ENCODE results near the gene NUMBL.
"Not testable (repeated sequence)": the region's sequence is repeated elsewhere in the genome, so short reads cannot be mapped to it uniquely, and the experiment has no call there.

NUMBL gene

DNA sequence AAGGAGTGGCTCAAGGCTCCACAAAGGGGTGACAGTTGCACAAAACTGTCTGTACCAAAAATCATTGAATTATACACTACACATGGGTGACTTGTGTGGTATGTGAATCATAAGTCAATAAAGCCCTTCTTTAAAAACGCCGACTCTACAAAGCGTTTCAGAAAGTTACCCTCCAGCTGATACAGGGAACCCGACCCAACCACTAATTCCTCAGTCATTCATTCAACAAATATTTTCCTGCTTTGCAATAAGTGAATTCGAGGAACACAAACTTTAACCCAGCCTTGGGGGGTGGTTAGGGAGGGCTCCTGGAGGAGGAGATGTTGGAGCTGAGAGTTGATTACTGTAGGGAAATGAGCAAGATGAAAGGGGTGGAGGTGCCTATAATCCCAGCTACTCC, 57.2 kb downstream of the NUMBL start:
- FAIRE-seq (no peak), DNase-seq (ENCODE audit: low spot score) (no peak)

DNA sequence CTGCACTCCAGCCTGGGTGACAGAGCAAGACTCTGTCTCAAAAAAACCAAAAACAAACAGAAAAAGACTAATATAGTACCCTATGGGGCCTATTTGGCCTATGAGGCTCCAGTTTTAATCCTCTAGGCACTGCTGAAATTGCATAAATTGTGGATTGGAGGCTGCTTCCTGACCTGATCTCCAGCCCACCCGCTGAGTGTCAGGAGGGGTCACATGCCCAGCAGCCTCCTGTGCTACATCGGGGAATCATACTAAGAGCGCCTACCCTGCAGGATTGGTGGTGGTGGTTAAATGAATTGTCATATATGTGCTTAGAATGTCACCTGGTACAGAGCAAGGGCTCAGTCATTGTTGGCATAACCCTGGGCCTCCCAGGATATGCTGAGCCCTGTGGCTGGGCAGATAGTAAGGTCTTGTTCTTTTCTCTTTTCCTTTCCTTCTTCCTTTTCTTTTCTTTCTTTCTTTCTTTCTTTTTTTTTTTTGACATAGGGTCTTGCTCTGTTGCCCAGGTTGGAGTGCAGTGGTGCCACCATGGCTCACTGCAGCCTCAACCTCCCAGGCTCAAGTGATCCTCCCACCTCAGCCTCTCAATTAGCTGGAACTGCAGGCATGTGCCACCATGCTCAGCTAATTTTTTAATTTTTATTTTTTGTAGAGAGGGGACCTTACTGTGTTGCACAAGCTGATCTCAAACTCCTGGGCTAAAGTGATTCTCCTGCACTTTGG, 58.0 kb downstream of the NUMBL start:
- FAIRE-seq, result no peak
- DNase-seq (ENCODE audit: low spot score), result no peak

DNA sequence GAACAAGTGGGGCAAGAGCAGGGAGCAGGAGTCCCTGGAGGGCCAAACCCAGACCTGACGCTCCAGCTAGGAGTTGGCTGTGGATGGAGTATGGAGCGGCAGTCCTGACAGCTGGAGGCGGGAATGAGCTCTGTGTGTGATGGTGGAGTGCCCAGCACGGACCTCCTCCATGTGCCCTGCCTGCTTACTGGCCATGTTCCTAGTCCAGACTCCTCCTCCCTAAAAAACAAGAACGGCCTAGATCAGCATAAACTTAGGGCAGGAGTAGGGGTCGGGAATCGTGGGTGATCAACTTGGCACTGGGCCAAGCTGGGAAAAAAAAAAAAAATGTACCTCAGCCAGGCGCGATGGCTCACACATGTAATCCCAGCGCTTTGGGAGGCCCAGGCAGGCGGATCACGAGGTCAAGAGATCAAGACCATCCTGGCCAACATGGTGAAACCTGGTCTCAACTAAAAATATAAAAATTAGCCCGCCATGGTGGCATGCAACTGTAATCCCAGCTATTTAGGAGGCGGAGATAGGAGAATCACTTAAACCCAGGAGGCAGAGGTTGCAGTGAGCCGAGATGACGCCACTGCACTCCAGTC, 59.8 kb downstream of the NUMBL start:
- FAIRE-seq, result no peak

DNA sequence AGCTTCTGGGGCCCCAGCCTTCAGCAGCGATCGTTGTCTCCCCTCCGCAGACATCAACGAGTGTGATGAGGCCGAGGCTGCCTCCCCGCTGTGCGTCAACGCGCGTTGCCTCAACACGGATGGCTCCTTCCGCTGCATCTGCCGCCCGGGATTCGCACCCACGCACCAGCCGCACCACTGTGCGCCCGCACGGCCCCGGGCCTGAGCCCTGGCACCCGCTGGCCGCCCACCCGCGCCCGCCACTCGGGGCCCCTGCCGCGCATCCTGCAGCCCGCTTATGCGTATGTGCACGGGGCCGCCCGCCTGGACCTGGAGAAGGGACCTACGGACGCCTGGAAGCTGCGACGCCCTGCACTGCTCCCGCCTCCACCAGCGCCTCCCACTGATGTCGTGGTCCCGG, 61.1 kb downstream of the NUMBL start:
- no peak for DNase-seq (ENCODE audit: low spot score)
- FAIRE-seq, result no peak

More for the DNA sequence above, 59.8 kb downstream of the NUMBL start:
- DNase-seq (ENCODE audit: low spot score), result no peak

DNA sequence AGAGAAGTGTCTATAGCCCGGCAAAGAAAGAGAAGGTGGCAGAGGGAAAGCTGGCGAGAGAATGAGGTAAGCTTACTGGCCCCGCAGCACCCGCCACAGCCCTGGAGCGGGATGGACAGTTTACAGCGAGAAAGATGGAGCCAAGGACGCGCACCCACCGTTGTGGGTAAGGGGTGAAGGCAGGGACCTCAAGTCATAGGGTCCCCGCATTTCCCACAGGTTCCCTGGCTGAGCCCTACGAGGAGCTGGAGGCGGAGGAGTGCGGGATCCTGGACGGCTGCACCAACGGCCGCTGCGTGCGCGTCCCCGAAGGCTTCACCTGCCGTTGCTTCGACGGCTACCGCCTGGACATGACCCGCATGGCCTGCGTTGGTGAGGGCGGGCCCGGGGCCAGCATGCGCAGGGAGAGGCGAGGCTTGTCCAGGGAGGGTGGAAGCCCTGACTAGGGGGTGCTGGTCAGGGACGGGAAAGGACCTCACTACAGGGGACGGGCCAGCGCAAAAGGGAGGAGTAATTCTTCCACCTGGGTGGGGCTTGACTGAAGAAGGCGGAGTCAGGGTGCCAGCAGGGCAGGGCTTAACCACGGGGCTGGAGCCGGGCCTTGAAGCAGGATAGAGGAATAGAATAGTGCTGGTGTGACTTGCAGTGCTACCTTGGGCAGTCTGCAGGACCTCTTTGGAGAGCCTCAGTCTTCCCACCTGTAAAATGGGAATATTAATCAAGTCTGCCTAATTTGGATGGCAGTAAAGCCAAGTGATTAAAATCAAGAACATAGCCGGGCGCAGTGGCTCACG, 62.8 kb downstream of the NUMBL start:
- DNase-seq (ENCODE audit: low spot score), result no peak
- FAIRE-seq, result no peak

DNA sequence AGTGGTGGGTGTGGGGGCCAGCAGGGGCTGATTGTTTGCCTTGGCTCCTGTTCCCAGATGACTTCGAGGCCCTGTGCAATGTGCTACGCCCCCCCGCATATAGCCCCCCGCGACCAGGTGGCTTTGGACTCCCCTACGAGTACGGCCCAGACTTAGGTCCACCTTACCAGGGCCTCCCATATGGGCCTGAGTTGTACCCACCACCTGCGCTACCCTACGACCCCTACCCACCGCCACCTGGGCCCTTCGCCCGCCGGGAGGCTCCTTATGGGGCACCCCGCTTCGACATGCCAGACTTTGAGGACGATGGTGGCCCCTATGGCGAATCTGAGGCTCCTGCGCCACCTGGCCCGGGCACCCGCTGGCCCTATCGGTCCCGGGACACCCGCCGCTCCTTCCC, 63.5 kb downstream of the NUMBL start:
- FAIRE-seq (no peak), DNase-seq (ENCODE audit: low spot score) (no peak)

DNA sequence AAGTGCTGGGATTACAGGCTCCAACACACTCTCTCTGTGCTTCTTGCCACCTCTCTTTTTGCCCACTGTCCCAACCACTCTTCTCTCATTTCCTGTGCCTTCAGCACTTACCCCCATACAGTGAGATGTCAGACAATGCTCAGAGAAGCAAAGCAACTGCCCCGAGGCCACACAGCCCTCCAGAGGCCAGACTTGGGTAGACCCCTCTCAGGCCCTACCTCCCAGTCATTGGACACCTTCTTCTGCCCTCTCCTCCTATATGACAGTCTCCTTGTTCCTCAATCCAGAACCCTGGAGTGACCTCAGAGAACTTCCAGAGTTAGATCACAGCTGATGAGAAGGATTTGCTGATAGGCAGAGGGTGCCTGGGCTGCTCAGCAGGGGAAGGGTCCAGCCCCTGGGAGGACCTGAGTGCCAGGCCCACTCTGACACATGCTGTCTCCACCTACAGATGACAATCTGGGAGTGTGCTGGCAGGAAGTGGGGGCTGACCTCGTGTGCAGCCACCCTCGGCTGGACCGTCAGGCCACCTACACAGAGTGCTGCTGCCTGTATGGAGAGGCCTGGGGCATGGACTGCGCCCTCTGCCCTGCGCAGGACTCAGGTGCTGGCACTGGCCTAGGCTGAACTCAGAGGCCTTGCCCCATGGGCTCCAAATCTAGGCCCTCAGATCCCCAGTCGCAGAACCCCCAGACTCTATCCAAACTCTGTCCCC, 64.9 kb downstream of the NUMBL start:
- no peak for DNase-seq (ENCODE audit: low spot score)
- FAIRE-seq, result no peak

DNA sequence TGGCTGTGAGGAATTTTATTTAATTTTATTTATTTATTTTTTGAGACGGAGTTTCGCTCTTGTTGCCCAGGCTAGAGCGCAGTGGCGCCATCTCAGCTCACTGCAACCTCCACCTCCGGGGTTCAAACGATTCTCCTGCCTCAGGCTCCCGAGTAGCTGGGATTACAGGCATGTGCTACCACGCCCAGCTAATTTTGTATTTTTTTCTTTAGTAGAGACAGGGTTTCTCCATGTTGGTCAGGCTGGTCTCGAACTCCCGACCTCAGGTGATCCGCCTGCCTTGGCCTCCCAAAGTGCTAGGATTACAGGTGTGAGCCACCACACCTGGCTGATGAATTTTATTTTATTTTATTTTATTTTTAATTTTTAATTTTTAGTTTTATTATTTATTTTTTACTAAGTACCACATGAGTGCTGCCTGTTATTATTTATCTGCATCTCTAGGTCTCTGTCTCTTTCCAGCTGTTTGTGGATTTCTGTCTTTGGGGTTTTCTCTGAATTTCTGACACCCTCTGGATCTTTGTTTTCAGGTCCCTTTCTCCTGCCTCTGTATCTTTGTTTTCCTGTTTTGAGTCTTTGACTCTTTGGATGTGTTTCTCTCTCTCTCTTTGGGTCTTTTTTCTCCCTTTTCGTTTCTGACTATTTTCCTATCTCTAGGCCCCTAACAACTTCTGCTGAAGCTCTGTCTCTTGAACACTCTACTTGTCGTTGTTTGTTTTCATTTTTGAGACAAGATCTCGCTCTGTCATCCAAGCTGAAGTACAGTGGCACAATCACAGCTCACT, 65.9 kb downstream of the NUMBL start:
- FAIRE-seq; DNase-seq (ENCODE audit: low spot score): not testable (repeated sequence)

DNA sequence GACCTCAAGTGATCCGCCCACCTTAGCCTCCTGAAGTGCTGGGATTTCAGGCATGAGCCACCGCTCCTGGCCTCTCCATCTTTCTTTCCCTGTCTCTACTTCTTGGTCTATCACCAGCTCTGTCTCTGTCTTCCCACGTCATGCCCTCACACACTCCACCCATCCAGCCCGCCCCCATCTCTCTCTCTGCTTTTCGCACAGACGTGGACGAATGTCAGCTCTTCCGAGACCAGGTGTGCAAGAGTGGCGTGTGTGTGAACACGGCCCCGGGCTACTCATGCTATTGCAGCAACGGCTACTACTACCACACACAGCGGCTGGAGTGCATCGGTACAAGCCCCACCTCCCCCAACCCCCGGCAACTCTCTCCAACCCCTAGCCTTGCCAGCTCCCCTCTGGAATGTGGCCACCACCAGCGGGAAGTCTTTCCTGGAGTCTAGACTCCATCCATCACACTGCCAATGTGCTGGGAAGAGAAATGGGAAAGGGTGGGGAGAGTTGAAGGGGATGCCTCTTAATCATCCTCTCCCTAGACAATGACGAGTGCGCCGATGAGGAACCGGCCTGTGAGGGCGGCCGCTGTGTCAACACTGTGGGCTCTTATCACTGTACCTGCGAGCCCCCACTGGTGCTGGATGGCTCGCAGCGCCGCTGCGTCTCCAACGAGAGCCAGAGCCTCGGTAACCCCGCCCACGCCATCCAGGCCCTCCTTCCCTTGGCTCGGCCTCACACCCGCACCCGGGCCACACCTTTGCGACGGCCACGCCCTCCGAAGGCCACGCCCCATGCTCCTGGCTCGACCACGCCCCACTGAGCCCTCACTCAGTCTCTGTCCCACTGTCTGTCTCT, 66.8 kb downstream of the NUMBL start:
- no peak for DNase-seq (ENCODE audit: low spot score)
- FAIRE-seq, result no peak

DNA sequence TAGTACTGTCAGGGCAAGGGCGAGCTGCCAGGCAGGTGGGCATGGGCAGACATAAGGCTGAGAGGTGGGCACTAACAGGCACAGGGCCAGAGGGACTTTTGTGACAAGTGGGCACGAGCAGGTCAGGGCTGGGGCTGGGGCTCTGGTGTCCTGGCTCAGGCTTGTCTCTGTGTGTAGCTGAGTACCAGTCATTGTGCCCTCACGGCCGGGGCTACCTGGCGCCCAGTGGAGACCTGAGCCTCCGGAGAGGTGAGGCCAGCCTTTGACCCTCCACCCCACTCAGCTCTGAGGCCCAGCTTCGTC, 67.7 kb downstream of the NUMBL start:
- FAIRE-seq, result no peak
- DNase-seq (ENCODE audit: low spot score), result no peak

DNA sequence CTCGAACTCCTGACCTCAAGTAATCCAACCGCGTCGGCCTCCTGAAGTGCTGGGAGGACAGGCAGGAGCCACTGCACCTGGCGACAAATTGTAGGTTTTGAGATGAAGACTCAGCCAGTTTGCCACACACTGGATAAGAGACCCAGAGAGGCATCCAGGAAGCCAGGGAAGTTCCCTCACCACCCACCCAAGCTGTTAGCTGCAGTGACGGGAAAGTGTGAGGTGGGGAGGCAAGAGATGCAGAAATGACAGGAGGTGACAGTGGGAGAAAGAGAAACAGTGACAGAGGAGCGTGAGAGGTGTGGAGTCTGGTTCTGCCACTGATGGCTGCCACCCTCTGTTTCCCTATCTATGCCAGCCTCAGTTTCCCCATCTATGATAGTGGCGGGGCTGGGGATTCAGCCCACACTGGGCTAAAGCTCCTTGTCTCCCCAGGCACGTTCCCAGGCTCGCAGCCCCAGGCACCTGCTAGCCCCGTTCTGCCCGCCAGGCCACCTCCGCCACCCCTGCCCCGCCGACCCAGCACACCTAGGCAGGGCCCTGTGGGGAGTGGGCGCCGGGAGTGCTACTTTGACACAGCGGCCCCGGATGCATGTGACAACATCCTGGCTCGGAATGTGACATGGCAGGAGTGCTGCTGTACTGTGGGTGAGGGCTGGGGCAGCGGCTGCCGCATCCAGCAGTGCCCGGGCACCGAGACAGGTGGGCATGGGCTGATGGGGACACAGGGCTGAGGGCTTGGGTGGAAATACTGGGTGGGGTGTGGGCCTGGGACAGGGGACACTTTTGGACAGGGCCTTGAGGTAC, 68.3 kb downstream of the NUMBL start:
- DNase-seq (ENCODE audit: low spot score), result no peak
- FAIRE-seq, result no peak

DNA sequence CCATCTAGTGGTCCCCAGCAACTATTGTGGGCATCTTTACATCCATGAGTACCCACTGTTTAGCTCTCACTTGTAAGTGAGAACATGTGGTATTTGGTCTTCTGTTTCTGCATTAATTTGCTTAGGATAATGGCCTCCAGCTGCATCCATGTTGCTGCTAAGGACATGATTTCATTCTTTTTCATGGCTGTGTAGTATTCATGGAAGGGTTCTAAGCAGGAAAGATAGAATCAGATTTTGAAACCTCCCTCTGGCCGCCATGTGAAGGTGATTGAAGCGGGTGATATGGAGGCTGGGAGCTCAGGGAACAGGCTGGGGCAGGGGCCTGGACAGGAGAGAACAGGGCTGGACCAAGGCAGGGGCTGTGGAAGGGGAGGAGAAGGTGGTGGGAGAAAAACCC, 69.2 kb downstream of the NUMBL start:
- DNase-seq (ENCODE audit: low spot score), result no peak
- FAIRE-seq, result no peak

DNA sequence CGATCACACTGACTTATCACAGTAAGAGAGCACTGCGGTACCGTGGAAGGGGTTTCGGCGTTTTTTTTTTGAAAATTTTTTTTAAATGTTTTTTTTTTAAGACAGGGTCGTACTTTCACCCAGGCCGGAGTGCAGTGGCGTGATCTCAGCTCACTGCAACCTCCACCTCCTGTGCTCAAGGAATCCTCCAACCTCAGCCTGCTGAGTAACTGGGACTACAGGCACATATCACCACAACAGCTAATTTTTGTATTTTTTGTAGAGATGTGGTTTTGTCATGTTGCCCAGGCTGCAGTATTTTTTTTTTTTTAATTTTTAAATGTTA, 70.3 kb downstream of the NUMBL start:
- DNase-seq (ENCODE audit: low spot score) (no peak), FAIRE-seq (no peak)

DNA sequence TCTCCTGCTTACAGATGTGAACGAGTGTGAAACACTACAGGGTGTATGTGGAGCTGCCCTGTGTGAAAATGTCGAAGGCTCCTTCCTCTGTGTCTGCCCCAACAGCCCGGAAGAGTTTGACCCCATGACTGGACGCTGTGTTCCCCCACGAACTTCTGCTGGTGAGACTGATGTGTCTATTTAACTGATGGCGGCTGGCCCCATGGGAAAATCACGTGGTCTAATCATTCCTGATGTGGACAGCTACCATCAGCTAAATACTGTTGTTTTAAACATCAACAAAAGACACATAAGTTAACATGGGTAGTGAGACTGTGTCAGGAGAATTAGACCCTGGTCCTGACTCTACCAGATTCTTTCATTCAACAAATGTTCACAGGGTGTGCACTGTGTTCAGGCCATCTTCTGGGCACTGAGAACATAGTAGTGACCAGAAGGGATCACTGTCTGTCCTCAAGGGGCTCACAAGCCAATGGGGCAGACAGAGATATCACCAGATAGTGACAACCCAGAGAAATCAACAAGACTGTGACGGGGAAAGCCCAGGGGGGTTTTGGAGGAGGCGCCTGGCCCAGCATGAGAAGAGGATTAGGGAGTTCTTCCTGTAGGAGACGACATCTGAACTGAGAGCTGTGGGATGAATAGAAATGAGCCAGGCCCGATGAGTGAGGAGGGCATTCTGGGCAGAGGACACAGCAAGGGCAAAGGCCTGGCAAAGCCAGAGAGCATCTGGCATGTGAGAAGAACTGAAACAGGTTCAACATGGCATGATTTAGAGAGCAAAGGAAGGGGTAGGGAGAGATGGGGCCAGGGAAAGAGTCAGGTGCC, 70.9 kb downstream of the NUMBL start:
- FAIRE-seq (no peak), DNase-seq (ENCODE audit: low spot score) (no peak)

DNA sequence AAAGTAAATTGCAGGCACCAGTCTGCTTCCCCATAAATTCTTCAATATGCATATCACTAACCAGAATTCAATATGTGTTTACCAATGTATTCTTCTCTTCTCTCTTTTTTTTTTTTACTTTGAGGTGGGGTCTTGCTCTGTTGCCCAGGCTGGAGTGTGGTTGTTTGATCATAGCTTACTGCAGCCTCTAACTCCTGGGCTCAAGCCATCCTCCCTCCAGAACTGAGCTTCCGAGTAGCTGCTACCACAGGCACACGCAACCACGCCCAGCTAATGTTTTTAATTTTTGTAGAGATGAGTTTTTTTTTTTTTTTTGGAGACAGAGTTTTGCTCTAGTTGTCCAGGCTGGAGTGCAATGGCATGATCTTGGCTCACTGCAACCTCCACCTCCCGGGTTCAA, 72.5 kb downstream of the NUMBL start:
- DNase-seq (ENCODE audit: low spot score), result no peak
- no peak for FAIRE-seq

DNA sequence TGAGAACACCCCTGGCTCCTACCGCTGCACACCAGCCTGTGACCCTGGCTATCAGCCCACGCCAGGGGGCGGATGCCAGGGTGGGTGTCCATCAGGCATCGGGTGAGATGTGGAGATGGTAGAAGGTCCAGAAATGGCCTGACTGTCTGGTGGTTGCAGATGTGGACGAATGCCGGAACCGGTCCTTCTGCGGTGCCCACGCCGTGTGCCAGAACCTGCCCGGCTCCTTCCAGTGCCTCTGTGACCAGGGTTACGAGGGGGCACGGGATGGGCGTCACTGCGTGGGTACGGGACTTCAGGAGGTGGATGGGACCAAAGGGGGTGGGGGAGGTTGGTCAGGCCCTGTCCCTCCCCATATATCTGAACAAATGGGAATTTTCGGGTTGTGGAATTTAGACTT, 73.5 kb downstream of the NUMBL start:
- no peak for FAIRE-seq

DNA sequence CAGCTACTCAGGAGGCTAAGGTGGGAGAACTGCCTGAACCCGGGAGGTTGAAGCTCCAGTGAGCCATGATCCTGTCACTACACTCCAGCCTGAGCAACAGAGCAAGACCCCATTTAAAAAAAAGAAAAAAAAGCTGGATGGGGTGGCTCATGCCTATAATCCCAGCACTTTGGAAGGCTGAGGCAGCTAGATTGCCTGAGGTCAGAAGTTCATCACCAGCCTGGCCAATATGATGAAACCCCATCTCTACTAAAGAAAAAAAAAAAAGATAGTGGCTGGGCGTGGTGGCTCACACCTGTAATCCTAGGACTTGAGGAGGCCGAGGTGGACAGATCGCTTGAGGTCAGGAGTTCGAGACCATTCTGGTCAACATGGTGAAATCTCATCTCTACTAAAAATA, 74.3 kb downstream of the NUMBL start:
- FAIRE-seq (no peak), DNase-seq (ENCODE audit: low spot score) (no peak)

More for the DNA sequence above, 73.5 kb downstream of the NUMBL start:
- DNase-seq (ENCODE audit: low spot score), result no peak

All from urothelium cell line (cell line).